Fibroblast of the aortic adventitia (primary cell): ENCODE data around the gene HS3ST5. TPM values are rescaled to one million over a fixed set of nuclear protein-coding genes. Genes with fewer than 3 reads are reported as not detected.

Source experiments
- DNase-seq: peaks from one replicate; pipeline ENCODE4 v3.0.0-alpha.2; 2010; ENCODE audit warnings: low read depth
- H3K4me3 ChIP-seq: 2 replicates; pipeline ENCODE4 v1.5.1; 2011; ENCODE audit warnings: low read depth, mild to moderate bottlenecking, control low read depth, low read length, moderate library complexity
- CTCF ChIP-seq: IDR thresholded peaks from 2 replicates; pipeline ENCODE4 v1.5.1; 2011; ENCODE audit warnings: mild to moderate bottlenecking, low read length, control low read depth, inconsistent platforms; ENCODE audit not compliant: insufficient read depth
- total RNA-seq: library from RNA; depleted of rRNA; stranded (reverse); fragments of >200 nt; gene quantifications from 2 replicates; pipeline ENCODE4 v1.2.3, GENCODE V29; 2012; ENCODE audit warnings: low replicate concordance

HS3ST5 gene
- total RNA-seq, 1 donor = 0.09 TPM

- no peak for TF ChIP-seq CTCF
These were observed 170.1 kb downstream of the HS3ST5 start for GRCh38 chr6:114172576-114173260.

GRCh38 chr6:114171473-114171872, 171.3 kb downstream of the HS3ST5 start:
- no peak for TF ChIP-seq CTCF
- DNase-seq = no peak
- no peak overlapping the region for H3K4me3 ChIP-seq

More at GRCh38 chr6:114172576-114173260, 170.1 kb downstream of the HS3ST5 start:
- no peak overlapping the region for H3K4me3 ChIP-seq
- DNase-seq = no peak

- DNase-seq = no peak
- no peak for TF ChIP-seq CTCF
- no peak overlapping the region for H3K4me3 ChIP-seq
These were observed 171.8 kb downstream of the HS3ST5 start for GRCh38 chr6:114170958-114171387.

GRCh38 chr6:114170372-114170771, 172.5 kb downstream of the HS3ST5 start:
- no peak for DNase-seq
- no peak overlapping the region for H3K4me3 ChIP-seq
- no peak for TF ChIP-seq CTCF

GRCh38 chr6:114169763-114170162, 173.1 kb downstream of the HS3ST5 start:
- TF ChIP-seq CTCF = no peak
- H3K4me3 ChIP-seq = no peak overlapping the region
- no peak for DNase-seq

- no peak for DNase-seq
- H3K4me3 ChIP-seq = no peak overlapping the region
- no peak for TF ChIP-seq CTCF
These were observed 174.9 kb downstream of the HS3ST5 start for GRCh38 chr6:114167583-114168576.
